ENCODE measurements around the gene OSM.

GRCh38 chr22:30251711-30252110 is 14.9 kb downstream of the OSM start:
- TF ChIP-seq CTCF (IDR thresholded peaks at IDR 0.05; ENCODE audit: low read depth, low read length) (no peak), EZH2phosphoT487 (IDR thresholded peaks at IDR 0.05; ENCODE audit: low read depth) (no peak)

All from OCI-LY3 (cell line).